ENCODE data around the gene EIF4EBP2.

EIF4EBP2 gene

DNA sequence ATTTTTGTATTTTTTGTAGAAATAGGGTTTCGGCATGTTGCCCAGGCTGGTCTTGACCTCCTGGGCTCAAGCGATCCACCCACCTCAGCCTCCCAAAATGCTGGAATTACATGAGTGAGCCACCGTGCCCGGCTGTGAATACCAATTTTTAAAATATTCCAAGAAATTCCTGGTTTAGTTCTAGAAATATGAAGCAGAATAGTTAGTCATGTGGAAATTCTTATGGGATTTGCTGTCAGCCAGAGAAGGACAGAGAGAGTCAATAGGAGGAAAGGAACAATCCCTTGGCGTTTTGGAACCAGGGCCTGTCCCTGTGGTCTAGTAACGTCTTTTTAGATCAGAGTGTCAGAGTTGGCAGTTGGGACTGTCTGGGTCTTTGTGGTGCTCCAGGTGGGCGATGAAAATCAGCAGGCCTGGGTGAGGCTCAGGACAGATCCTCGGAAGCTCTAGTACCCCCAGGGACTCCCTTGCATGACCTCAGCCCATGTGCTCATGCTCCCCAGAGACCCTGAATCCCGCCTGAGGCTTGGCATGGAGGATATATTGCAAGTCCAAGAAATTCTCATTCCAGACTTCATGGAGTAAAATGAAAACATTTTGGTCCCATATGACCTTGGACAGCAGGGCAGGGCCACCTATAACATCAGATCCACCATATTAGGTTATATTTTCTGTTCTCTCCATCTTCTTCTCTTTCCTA, 29.8 kb downstream of the EIF4EBP2 start:
- no peak for DNase-seq

DNA sequence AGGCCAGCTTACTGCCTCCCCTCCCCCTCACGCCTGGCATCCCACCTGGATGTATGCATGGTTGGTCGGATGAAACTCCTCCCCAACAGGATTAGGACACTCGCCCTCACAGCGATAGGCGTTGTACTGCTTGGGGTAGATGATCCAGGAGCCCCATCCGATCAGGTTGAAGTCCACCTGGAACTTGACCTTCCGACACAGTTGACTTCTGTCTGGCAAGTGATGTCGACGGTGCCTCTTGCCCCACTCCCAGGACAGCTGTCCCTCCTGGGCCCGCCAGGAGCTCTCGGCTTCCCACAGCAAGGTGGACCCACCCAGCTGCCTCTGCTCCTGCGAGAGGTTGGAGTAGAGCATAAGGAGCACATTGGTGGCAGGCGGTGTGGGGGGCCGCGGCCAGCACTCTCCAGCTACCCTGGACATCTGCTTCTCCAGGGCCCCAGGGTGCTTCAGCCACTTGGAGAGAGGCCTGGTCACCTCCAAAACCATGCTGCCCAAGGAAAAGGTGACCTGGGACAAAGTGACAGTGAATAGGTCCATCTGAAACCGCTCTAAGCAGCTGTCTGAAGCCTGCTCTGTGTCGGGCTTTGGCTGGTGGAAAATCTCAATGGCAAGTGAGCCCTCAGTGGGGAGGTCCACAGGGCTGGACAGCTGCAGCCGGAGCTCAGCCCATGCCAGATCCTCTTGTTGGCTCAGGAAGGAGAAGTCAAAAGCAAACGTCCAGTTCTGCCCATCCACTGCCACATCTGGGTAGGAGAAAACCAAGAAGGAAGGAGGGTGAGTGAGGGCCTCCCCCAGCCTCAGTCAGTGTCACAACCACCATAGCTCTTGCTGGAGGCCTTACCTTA, 31.5 kb downstream of the EIF4EBP2 start:
- no peak for DNase-seq

DNA sequence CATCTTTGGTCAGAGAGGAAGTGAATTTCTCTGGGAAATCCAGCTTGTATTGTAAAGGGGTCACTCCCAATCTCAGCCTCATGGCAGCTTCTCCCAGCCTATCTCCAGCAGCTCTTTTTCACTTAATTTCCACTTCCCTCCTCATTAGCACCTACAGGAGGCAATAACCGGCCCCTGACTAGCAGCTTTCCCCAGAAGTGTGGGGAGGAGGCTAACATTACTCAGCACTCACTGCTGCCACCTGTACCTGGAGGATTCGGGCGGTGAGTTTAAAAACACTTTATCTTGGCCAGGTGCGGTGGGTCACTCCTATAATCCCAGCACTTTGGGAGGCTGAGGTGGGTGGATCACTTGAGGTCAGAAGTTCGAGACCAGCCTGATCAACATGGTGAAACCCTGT, 33.8 kb downstream of the EIF4EBP2 start:
- DNase-seq = no peak

DNA sequence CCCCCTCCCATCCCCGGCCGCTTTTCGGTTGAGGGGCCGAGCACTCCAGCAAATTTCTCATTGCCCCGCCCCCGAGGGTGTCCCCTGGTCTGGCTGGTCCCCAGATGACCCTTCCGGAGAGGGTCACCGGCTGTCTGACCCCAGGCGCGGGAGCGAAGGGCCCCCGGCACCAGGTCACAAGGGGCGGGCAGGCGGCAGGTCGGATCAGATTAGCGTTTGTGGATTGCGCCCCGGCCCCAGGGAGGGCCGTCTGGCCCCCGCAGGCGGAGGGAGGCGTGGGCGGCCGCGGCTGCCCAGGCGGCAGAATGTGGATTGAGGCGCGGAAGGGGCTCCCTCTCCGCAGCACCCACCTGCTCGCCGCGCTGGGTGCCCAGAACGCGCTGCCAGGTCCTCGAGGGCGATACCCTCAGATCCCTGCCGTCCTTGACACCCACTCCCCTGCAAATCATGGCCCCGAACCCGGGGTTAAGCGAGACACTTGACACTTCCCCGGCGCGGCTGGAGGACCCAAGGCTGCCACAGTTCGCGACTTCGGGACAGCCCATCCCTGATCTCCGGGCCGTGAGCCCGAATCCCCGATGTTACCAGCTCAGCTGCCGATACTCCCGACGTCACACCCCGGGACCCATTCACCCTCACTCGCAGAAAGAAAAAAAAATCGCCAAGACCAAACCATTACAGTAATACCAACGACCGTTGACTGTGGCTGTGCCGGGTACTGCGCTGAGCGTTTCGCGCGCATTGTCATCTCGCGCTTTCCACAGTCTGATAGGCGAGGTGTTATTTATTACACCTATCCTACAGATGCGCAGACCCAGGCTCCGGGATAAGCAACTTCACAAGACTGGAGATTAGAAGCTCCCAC, 36.6 kb downstream of the EIF4EBP2 start:
- DNase-seq = peak; percentile 25

DNA sequence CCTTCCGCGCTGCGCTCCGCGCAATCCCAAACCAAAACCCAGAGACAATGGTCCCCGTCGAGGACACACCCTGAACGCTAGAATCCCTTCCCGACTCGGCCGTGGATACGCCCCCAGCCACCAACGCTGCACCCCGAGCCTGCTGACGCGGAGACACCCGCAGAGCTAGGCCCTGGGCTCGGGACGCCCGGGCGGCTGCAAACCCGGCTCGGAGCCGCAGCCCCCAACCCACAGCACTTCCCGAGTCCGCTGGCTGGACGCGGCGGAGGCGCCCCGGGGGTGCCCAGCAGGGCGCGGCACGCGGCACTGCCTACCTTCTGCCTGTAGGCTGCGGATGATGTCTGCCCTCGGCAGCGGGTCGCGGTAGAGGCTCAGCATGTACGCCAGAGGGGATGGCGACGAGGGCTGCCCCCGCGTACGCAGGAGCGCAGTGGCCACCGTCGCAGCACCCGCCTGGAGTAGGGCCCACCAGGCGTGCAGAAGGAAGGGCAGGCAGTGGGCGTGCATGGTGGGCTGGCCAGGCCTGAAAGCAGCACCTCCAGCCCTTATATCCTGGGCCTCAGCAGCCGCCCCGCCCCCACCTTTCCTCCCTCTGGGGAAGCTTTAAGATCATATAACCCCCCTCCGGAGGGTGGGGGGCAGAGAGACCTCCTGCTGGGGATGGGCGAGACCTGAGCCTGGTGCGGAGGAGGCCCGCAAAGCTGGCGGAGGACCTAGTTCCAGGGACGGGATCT, 37.4 kb downstream of the EIF4EBP2 start, which contains the start of gene NODAL:
Gene NODAL (minus strand): TSS at position 521 of the 734 bp plus-strand sequence. CDS start 14 bp downstream, at position 507.
- DNase-seq = no peak

DNA sequence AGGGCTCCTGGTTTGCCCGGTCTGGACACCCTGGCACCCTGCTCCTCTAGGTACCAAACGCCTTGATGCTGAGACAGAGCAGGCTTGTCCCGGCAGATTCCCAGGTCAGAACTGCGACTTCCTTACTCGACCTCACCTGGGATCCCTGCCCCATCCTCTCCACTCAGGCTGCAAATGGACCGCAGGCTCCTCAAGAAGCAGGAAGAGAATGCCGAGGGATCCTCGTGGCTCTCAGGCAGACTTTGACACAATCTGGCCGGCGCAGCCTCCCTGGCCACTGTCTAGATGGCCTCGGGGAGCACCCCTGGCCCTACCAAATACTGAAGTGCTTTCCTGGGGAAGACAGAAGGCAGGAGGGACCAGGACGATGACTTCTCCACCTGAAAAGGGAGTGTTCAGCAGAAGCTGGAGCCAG, 38.0 kb downstream of the EIF4EBP2 start:
- no peak for DNase-seq

DNA sequence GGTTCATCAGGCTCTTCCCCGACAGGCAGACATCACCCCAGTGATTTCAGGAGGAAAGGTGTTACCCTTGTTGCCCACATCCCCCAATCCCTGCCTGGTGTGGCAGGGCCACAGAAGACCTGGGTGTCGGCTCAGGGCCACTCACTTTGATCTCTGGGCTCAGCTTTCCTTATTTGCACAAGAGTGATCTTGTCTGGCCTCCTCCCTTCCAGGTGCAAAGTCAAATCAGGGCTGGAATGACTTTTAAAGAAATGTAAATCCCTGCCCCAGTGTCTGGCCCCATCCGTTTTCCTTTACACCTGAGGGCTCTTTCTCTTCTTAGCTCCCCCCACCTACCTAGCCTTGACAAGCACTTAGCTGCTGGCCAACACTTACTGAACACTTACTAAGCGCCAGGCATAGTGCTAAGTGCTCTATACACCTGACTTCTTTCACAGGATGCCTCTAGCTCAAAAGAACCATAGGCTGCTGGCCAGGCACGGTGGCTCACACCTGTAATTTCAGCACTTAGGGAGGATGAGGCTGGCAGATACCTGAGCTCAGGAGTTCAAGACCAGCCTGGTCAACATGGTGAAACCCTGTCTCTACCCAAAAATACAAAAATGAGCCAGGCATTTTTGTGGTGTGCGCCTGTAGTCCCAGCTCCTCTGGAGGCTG, 38.5 kb downstream of the EIF4EBP2 start:
- no peak for DNase-seq

DNA sequence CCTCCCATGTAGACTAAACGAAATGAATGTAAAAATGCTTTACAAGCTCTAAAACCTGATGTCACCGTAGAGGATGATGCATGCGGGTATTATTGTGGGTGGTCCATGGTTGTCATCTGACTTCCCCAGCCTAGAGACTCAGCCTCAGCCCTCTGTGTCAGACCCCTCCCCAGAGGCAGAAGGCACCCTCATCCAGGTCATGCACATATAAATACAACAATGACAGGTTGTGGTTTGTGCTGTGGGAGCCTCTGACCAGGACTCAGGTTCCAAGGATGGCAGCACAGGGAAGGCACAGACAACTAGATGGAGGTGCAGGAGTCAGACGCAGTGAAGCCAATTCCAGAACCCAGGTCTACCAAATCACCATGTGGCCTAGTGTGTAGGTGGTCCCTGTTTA, 40.8 kb downstream of the EIF4EBP2 start:
- no peak for DNase-seq

DNA sequence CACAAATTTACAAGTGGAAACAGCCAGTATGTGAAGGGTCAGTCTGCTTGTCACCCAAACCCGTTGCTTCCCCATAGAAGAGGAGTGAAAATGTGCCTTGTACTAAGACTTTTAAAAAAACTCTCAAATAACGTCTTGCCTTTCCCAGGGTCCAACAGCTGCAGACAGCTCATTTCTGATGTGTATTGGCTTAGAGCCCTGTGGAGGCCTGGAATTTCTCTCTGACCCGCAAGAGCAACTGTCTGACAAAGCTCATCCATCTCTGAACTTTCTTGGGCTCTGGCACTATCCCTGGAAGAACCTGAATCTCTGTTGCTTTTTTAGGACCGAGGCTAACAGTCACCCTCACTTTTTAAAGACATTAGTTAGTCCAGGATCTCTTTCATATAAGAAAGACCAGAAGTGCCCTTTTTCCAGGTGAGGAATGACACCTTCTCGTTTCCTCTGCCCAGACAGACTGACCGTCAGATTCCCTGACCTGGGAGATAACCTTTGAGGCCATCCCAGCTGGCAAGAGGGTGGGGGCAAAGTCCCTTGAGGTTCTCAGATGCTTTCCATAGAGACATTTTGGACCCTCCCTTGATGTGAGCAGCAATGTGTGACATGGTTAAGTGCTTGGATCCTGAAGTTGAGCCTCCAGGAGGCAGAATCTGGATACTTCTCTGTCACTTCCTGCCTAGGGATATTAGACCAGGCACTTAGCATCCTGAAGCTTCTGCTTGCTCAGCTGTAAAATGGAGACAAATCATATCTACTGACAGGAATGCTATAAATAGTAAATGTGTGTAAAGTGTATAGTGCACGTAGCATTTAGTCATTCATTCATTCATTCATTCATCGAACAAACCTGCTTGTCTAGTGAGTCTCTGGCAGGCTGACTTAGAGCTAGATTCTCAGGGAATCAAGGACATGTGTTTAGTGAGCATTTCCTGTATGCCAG, 42.0 kb downstream of the EIF4EBP2 start:
- no peak for DNase-seq

DNA sequence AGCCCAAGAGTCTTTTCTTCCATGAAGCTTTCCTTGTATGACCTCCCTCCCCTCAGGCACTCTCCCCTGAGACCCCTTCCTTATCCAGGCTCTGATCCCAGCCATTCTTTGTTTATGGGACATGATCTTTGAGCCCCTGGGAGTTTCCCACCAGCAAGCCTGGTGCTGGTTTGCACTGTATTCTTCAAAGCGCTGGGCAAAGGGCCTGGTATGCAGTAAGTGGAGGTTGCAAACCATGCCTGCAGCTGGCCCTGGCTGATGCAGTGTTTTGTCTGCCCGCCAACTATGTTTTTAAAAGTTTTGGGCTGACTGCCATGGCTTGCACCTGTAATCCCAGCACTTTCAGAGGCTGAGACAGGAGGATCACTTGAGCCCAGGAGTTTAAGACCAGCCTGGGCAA, 44.3 kb downstream of the EIF4EBP2 start:
- no peak for DNase-seq

DNA sequence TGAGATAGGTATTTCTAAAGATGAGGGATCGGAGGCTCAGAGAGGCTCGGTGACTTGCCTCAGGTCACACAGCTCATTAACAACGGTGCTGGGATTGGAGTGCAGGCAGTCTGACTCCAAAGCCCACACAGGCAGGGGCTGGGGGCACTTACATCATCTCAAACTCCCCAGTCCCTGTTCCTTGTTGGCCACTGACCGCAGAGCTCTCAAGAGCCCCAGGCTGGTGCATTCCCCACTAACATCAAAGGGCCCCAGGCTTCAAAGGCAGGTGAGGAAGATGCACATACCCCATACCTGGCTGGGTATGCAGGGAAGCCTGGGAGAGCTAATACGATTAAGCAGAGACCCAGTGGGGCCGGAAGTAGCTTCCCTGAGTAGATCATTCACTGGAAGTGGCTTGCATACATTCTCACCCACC, 51.3 kb downstream of the EIF4EBP2 start:
- no peak for DNase-seq

DNA sequence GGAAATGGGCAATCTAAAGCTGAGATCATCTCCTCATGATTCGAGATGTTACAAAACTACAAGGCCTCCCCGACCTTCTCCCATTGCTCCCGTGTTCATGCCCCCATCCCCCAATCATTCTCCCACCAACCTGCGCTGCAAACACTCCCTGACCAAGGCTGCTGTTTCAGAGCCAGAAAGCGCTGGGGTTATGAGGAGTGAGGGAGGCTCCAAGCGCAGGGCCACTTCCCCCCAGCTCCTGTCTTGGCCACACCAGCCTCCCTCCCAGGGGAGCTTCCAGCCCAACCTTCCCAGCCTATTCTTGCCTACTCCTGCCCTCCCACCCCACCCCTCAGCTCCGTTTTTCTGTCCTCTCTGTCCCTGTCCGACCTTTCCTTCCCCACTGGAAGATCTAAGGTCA, 52.2 kb downstream of the EIF4EBP2 start:
- DNase-seq = no peak

DNA sequence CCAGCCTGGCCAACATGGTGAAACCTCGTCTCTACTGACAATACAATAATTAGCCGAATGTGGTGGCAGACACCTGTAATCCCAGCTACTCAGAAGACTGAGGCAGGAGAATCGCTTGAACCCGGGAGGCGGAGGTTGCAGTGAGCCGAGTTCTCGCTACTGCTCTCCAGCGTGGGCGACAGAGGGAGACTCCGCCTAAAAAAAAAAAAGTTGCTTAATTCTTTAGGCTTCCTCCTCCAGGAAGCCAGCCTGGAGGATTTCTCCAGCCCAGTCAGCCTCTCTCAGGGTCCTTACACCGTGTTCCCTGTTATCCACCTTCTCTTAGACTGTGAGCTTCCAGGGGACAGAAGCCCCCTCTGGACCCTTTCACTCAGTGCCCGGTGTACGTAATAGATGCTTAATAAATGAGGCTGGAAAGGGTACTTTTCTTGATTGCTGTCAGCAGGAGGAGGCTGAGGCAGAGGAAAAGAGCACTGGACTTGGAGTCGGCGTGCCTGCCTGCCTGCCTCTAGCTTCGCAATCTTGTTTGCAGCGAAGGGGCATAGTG, 53.9 kb downstream of the EIF4EBP2 start:
- no peak for DNase-seq

DNA sequence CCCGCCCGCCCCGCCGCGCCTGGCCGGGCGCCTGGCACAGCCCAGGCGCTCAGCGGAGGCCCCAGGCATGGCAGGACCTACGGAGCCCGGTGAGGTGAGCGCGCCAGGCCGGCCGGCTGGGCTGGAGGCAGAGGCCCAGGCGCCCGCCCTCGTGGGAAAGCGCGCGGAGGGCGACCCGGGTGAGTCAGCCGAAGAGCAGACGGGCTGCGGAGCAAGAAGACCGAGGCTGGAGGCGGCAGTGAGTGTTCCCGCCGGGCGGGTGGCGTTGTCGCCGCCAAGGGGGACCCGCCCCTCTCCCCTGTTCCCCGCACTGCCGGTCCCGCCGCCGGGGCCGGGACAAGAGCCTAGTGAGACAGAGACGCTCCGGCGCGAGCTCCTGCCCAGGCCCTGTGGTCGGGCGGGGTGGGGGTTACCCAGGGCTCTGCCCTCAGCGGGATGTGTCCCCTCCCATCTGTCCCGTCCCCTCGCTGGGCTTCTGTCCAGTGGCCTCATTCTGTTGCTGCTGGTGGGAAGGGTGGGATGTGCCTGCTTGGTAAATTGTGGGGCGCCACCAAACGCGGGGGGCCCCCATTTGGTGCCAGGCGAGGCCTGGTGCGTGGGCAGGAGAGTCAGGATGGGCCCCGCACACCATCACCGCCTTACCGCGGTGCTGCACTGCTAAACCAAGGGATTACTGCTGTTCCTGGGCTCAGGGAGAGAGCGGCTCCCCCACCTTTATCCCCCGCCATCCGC, 54.5 kb downstream of the EIF4EBP2 start:
- DNase-seq = peak; percentile 59

DNA sequence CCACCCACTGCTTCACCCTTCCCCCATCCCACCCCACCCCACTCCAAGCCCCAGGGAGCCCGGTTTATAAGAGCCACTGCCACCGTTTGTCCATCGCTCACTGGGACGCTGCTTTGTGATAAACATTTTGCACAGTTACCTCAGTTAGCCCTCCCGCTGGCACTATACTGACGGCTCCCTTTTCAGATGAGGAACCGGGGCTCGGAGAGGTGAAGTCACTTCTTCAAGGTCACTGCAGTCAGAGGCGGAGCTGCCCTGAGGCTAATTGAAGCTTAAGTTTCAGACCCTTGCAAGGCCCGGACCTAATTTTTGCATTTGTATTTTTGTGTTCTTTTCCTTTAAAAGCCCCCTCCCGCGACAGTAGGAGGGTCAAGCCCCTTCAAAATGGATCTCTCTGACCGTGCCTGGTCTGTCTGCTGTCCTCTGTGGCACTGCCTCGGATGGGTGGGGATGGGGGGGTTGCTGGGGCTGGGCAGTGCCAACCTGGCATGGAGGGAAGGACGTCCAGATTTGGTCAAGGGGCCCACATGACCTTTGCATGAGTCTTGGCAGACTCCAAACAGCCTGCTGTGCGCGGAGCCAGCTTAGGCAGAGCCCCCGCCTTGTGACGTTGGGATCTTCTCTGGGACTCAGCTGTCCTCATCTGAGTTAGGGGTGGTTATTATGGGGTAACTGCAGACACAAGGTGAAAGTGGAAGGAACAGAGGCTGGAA, 55.3 kb downstream of the EIF4EBP2 start:
- no peak for DNase-seq

DNA sequence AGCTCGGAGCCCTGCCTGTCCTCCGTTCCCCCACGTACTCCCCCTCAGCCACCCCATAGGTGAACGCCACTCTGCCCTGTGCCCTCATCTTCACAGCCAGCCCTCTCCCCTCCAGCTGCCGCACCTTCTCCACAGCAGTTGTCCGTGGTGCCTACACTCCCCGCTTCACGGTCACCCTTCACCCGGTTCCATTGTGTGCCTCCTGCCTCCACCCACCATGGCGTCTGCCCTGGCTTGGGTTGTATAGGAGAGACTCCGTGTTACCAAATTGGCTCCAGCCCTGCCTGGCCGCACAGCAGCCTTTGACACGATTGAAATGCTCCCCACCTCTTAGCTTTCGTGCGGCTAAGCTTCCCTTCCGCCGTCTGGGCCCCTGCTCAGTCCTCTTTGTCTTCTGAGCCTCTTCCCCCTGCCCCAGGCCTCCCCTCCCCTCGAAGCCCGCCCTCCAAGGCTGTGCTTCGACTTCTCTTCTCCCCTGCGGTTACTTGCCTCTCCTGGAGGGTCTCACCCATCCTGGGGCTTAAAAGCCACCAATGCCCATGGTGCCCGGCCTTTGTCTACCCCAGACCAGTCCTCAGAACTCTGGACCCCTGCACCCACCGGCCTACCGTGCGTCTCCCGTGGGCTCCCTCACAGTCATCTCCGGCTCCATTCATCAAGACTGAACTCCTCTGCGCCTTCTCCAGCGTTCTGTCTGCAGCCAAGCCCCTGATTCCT, 56.0 kb downstream of the EIF4EBP2 start:
- DNase-seq = no peak

DNA sequence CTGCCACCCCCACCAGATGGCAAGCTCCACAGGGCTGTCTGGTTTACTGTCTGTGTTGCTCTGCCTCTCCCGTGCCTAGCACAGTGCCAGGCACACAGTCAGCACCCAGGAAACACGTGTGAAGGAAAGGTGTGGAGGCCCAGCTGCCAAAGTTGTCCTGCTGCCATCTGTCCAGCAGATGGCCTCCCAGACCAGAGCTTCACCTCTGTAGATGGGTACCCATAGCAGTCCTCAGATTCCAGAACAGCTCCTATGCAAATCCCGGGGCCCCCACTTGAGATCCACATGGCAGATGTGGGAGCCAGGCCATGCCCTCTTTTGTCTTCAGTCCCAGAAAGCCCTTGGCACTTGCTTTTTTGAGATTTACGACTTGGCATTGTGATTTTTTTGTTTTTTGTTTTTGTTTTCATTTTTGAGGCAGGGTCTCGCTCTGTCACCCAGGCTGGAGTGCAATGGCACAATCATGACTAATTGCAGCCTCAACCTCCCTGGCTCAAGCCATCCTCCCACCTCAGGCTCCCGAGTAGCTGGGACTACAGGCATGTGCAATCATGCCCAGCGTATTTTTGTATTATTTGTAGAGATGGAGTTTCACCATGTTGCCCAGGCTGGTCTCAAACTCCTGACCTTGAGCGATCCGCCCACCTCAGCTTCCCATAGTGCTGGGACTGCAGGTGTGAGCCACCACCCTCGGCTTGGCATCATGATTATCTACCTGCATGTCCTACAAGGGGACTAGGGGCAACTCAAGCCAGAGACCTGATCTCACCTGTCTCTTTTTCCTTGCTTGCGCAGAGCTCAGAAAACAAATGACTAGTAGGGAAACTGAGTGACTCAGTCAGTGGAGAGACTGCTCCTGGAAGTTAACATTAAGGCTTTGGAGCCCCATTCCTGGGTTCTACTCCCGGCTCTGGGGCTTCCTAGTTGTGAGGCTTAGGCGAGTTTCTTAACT, 57.7 kb downstream of the EIF4EBP2 start:
- DNase-seq = peak; percentile 37
